GM13976 (cell line): ENCODE measurements around the gene CYB5RL.

Experiments
- DNase-seq: peaks from one replicate; pipeline ENCODE4 v3.0.0; 2012; ENCODE audit warnings: low spot score
- CTCF ChIP-seq: IDR thresholded peaks from 2 replicates; pipeline ENCODE4 v1.5.1; 2012; ENCODE audit warnings: borderline replicate concordance, mild to moderate bottlenecking; ENCODE audit not compliant: insufficient read depth; ENCODE audit errors: extremely low read depth, missing control alignments, control extremely low read depth
- in situ Hi-C: fragments of 300-500 bp; cut with MboI; formaldehyde crosslinking; loops from one replicate; pipeline ENCODE4 v1.12.0; 2022; ENCODE audit warnings: low sequenced_read_pairs, mixed read lengths, inconsistent platforms; ENCODE audit not compliant: unreplicated experiment

The CYB5RL gene

GRCh38 chr1:54199765-54200518 is at the start of gene CYB5RL, which contains the start of gene MRPL37:
TSS of gene CYB5RL (minus strand) at chr1:54200030. CDS start at chr1:54195616, 4,414 bp downstream.
TSS of gene MRPL37 (plus strand) at chr1:54200167. CDS start at chr1:54200244, 77 bp downstream.
- in situ Hi-C loops: no loop called here
- DNase-seq: peak; percentile 98
- TF ChIP-seq CTCF: no peak

GRCh38 chr1:54248966-54249365 is 49.1 kb upstream of the CYB5RL start:
- in situ Hi-C loops: no loop called here
- no peak for DNase-seq
- no peak for TF ChIP-seq CTCF

- no peak for TF ChIP-seq CTCF
- in situ Hi-C loops: no loop called here
- no peak for DNase-seq
Observed at GRCh38 chr1:54247863-54248515, 48.2 kb upstream of the CYB5RL start.

GRCh38 chr1:54246116-54246721 is 46.4 kb upstream of the CYB5RL start:
- no peak for DNase-seq
- in situ Hi-C loops: no loop called here
- TF ChIP-seq CTCF: no peak

- in situ Hi-C loops: no loop called here
- TF ChIP-seq CTCF: no peak
- DNase-seq: no peak
Observed at GRCh38 chr1:54245501-54245900, 45.7 kb upstream of the CYB5RL start.

- no peak for TF ChIP-seq CTCF
- in situ Hi-C loops: no loop called here
Observed at GRCh38 chr1:54244655-54245054, 44.8 kb upstream of the CYB5RL start.

More at GRCh38 chr1:54244655-54245054, 44.8 kb upstream of the CYB5RL start:
- DNase-seq: no peak
